ENCODE measurements around the gene SAP130. TPM values are rescaled to one million over a fixed set of nuclear protein-coding genes. Genes with fewer than 3 reads are reported as not detected.

The SAP130 gene
- polyA plus RNA-seq, 1 of the 3 experiments (the other 2 are of a cell fraction), result 19.0 TPM

DNA sequence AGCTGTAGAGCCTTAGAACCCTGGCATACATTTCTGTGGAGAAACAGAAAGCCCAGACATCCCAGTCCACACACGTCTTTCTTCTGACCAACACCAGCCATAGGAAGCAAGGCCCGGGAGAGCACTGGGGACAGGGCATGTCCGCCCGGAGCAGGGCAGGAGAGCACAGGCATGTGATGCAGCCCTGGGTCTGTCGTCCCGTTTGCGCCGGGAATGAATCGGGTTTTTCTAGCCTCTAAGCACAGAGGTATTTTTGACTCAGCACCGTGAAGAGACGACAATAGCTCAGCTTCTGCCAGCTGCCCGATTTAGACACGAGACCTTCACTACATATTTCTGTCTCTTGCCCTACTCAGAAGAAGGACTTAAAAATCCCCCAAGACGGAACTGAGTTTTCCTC is 134.8 kb downstream of the SAP130 start:
- no peaks in the 10 kb centered on the region for H3K9me3 ChIP-seq
- H4K20me1 ChIP-seq (ENCODE audit: insufficient read depth), result no peaks in the 10 kb centered on the region
- TF ChIP-seq, protein P1, sequence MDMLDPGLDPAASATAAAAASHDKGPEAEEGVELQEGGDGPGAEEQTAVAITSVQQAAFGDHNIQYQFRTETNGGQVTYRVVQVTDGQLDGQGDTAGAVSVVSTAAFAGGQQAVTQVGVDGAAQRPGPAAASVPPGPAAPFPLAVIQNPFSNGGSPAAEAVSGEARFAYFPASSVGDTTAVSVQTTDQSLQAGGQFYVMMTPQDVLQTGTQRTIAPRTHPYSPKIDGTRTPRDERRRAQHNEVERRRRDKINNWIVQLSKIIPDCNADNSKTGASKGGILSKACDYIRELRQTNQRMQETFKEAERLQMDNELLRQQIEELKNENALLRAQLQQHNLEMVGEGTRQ (IDR thresholded peaks at IDR 0.05; ENCODE audit: borderline replicate concordance, low read depth, low read length), result no peak
- TF ChIP-seq, protein P2, sequence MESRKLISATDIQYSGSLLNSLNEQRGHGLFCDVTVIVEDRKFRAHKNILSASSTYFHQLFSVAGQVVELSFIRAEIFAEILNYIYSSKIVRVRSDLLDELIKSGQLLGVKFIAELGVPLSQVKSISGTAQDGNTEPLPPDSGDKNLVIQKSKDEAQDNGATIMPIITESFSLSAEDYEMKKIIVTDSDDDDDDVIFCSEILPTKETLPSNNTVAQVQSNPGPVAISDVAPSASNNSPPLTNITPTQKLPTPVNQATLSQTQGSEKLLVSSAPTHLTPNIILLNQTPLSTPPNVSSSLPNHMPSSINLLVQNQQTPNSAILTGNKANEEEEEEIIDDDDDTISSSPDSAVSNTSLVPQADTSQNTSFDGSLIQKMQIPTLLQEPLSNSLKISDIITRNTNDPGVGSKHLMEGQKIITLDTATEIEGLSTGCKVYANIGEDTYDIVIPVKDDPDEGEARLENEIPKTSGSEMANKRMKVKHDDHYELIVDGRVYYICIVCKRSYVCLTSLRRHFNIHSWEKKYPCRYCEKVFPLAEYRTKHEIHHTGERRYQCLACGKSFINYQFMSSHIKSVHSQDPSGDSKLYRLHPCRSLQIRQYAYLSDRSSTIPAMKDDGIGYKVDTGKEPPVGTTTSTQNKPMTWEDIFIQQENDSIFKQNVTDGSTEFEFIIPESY (IDR thresholded peaks at IDR 0.05; ENCODE audit: borderline replicate concordance, low read depth), result no peak
- no peak for TF ChIP-seq MXI1 (IDR thresholded peaks at IDR 0.05; ENCODE audit: low read depth, low read length)
- TF ChIP-seq POLR2AphosphoS5 (IDR thresholded peaks at IDR 0.05; ENCODE audit: low read depth, low read length), result no peak
- no peak for TF ChIP-seq TCF12 (IDR thresholded peaks at IDR 0.05)
- TF ChIP-seq, protein P3, sequence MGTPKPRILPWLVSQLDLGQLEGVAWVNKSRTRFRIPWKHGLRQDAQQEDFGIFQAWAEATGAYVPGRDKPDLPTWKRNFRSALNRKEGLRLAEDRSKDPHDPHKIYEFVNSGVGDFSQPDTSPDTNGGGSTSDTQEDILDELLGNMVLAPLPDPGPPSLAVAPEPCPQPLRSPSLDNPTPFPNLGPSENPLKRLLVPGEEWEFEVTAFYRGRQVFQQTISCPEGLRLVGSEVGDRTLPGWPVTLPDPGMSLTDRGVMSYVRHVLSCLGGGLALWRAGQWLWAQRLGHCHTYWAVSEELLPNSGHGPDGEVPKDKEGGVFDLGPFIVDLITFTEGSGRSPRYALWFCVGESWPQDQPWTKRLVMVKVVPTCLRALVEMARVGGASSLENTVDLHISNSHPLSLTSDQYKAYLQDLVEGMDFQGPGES (IDR thresholded peaks at IDR 0.05; ENCODE audit: low read depth, low read length), result no peak
- H3K79me2 ChIP-seq (ENCODE audit: insufficient read depth), result peaks cover 5% of the 10 kb centered on the region
- no peaks in the 10 kb centered on the region for H3K9me2 ChIP-seq
- no peaks in the 10 kb centered on the region for H3F3A ChIP-seq (replicated peaks; ENCODE audit: insufficient read depth)
- no peaks in the 10 kb centered on the region for H3K27me3 ChIP-seq (ENCODE audit: insufficient read depth)
- WGBS (ENCODE audit: low lambda C conversion rate), result 95% methylated on average over 14 of the region's 14 CpGs
- H3K4me2 ChIP-seq, result no peak overlapping the region
- peaks cover 0 to 2% of the 10 kb centered on the region in 2 experiments; a peak in 2 of 4 replicates for H3K4me1 ChIP-seq (ENCODE audit: control insufficient read depth in 1 of 2, insufficient read depth in 2 of 2, low read depth in 1 of 2, low read length in 1 of 2)
- H3K36me3 ChIP-seq (replicated peaks in 1 of 2; ENCODE audit: control insufficient read depth in 1 of 2, insufficient read depth in 2 of 2, low read length in 1 of 2), result no peaks in the 10 kb centered on the region
- no peak overlapping the region for H2AFZ ChIP-seq (ENCODE audit: low read depth)
- DNase-seq, result no peak
- H3K27ac ChIP-seq (ENCODE audit: low read depth in 2 of 2, low read length in 1 of 2), result no peak overlapping the region
- H3K4me3 ChIP-seq (ENCODE audit: low read depth in 2 of 2, low read length in 1 of 2), result no peak overlapping the region
- ChIA-PET CTCF (no interaction called here), POLR2A (no interaction called here)
- H3K9ac ChIP-seq, result no peak overlapping the region

DNA sequence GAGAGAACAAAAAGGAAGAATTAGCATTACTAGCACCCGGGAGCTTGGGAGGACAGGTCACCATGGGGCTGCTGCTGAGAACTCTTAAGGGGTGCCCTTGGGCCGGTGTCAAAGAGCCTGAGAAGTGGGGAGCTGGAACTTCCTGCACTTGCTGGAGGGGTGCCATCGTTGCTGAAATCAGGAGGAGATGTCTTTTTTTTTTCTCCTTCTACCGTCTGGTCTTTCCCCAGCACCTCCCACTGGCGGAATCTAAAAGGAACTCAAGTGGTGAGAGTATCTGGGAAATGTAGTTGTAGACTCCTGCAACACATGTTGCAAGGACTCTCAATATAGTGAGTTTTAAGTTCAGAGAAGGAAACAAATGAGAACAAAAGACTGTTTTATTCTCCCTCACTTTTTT is 136.0 kb downstream of the SAP130 start:
- Histone ChIP-seq H3K4me3 (ENCODE audit: low read depth in 2 of 2, low read length in 1 of 2) (no peak overlapping the region), H4K20me1 (ENCODE audit: insufficient read depth) (no peaks in the 10 kb centered on the region), H3K36me3 (replicated peaks in 1 of 2; ENCODE audit: control insufficient read depth in 1 of 2, insufficient read depth in 2 of 2, low read length in 1 of 2) (no peaks in the 10 kb centered on the region), H3K4me1 (ENCODE audit: control insufficient read depth in 1 of 2, insufficient read depth in 2 of 2, low read depth in 1 of 2, low read length in 1 of 2) (peaks cover 4 to 13% of the 10 kb centered on the region in 2 experiments; a peak in 2 of 4 replicates), H3K4me2 (no peak overlapping the region), H3K9me2 (no peaks in the 10 kb centered on the region), H2AFZ (ENCODE audit: low read depth) (no peak overlapping the region), H3K9me3 (no peaks in the 10 kb centered on the region), H3K9ac (no peak overlapping the region), H3K27me3 (ENCODE audit: insufficient read depth) (no peaks in the 10 kb centered on the region), H3K79me2 (ENCODE audit: insufficient read depth) (peaks cover 17% of the 10 kb centered on the region), H3F3A (replicated peaks; ENCODE audit: insufficient read depth) (peaks cover 6% of the 10 kb centered on the region), H3K27ac (ENCODE audit: low read depth in 2 of 2, low read length in 1 of 2) (no peak overlapping the region)
- CTCF ChIA-PET, result interaction anchor here (1.1 kb wide), 1 partner anchor 14 kb away, joined by 3 read pairs; no protein-coding TSS in a partner anchor
- TF ChIP-seq RFX5 (IDR thresholded peaks at IDR 0.05; ENCODE audit: low read length), result no peak
- no peak for TF ChIP-seq FOXJ3 (CRISPR knock-in tag; IDR thresholded peaks at IDR 0.05)
- no peak for TF ChIP-seq TEAD4 (IDR thresholded peaks at IDR 0.05; ENCODE audit: borderline replicate concordance, insufficient read depth)
- TF ChIP-seq, protein P3 (IDR thresholded peaks at IDR 0.05; ENCODE audit: low read depth, low read length), result no peak
- TF ChIP-seq, protein P4, sequence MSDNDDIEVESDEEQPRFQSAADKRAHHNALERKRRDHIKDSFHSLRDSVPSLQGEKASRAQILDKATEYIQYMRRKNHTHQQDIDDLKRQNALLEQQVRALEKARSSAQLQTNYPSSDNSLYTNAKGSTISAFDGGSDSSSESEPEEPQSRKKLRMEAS (IDR thresholded peaks at IDR 0.05; ENCODE audit: low read depth), result no peak
- TF ChIP-seq MEF2A (IDR thresholded peaks at IDR 0.05; ENCODE audit: borderline replicate concordance, low read depth), result no peak
- no peak for TF ChIP-seq NFIC (IDR thresholded peaks at IDR 0.05; ENCODE audit: borderline replicate concordance)
- TF ChIP-seq FOXM1 (IDR thresholded peaks at IDR 0.05; ENCODE audit: low read depth), result no peak
- no peak for TF ChIP-seq POLR2AphosphoS5 (IDR thresholded peaks at IDR 0.05; ENCODE audit: low read depth, low read length)
- no peak for DNase-seq
- WGBS (ENCODE audit: low lambda C conversion rate), result 74% methylated on average over 5 of the region's 5 CpGs
- POLR2A ChIA-PET, result no interaction called here
